Activated naive CD4-positive, alpha-beta T cell treated with anti-CD3 and anti-CD28 coated beads, Interleukin-2, amount 10 ng/mL, durations not matched to agents 7 days and 5 days (primary cell): ENCODE measurements around the gene PODXL.
A peak's percentile ranks its signal among the peaks of the same experiment; 100 is the strongest.
"Not testable (repeated sequence)": the region's sequence is repeated elsewhere in the genome, so short reads cannot be mapped to it uniquely, and the experiment has no call there.

ENCODE experiments used
- CTCF ChIA-PET: fragments of 350-600 bp; sonication (Branson Sonifier 250); formaldehyde crosslinking; loops from one replicate; lab custom pipeline; 2021; ENCODE audit warnings: antibody characterized with exemption; lab: Charles Lee
- DNase-seq: peaks from one replicate; pipeline ENCODE4 v3.0.0-alpha.2; 2020
- H3K27ac Mint-ChIP-seq: one replicate; pipeline ENCODE4 v1.8.0; 2021; ENCODE audit warnings: mild to moderate bottlenecking, moderate library complexity, mixed read lengths
- H3K27me3 Mint-ChIP-seq: one replicate; pipeline ENCODE4 v1.8.0; 2021; ENCODE audit warnings: mild to moderate bottlenecking, mixed read lengths
- H3K36me3 Mint-ChIP-seq: one replicate; pipeline ENCODE4 v1.8.0; 2021; ENCODE audit warnings: mixed read lengths
- H3K4me1 Mint-ChIP-seq: one replicate; pipeline ENCODE4 v1.8.0; 2021; ENCODE audit warnings: mixed read lengths
- H3K4me3 Mint-ChIP-seq: one replicate; pipeline ENCODE4 v1.8.0; 2021; ENCODE audit warnings: mild to moderate bottlenecking, moderate library complexity, mixed read lengths
- H3K9me3 Mint-ChIP-seq: one replicate; pipeline ENCODE4 v1.8.0; 2021; ENCODE audit warnings: mixed read lengths

PODXL gene

DNA sequence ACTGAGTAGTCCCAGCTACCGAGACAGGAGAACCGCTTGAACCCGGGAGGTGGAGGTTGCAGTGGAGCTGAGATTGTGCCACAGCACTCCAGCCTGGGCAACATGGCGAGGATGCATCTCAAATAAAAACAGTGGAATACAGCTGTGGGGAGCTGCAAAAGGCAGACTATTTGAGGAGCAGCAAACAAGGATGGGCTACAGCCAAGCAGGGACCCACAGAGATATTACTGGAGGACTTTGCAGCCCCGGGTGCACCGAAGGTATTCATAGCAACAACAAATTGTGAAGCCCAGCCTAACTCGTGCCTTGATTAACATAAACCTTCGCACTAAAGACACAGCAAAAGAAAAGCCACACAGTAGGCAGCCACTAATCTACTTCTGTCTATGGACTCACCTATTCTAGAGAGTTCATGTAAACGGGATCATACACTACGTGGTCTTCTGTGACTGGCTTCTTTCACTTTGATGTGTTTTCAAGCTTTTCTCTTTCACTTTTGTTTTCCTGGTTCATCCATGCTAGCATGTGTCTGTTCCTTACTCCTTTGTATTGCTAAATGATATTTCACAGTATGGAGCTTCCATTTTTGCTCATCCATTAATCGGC lies 34.0 kb downstream of the PODXL start:
- peaks cover 17% of the 10 kb centered on the region for H3K4me1 Mint-ChIP-seq
- no peaks in the 10 kb centered on the region for H3K9me3 Mint-ChIP-seq
- no peak overlapping the region for H3K4me3 Mint-ChIP-seq
- no peak for DNase-seq
- CTCF ChIA-PET, result interaction anchor here (1.0 to 1.5 kb wide), 3 partner anchors 9 to 24 kb away, joined by 3 to 7 read pairs (median 5); no protein-coding TSS in a partner anchor
- H3K27me3 Mint-ChIP-seq, result peaks cover 15% of the 10 kb centered on the region
- peak overlapping the region; percentile 84 for H3K27ac Mint-ChIP-seq
- peaks cover 1% of the 10 kb centered on the region for H3K36me3 Mint-ChIP-seq

- H3K27ac Mint-ChIP-seq, result no peak overlapping the region
- H3K9me3 Mint-ChIP-seq, result no peaks in the 10 kb centered on the region
- CTCF ChIA-PET, result interaction anchor here (0.6 to 1.5 kb wide), 3 partner anchors 8 to 24 kb away, joined by 3 to 5 read pairs (median 3); no protein-coding TSS in a partner anchor
- H3K4me1 Mint-ChIP-seq, result peaks cover 17% of the 10 kb centered on the region
- DNase-seq, result no peak
- peaks cover 1% of the 10 kb centered on the region for H3K36me3 Mint-ChIP-seq
- H3K27me3 Mint-ChIP-seq, result peaks cover 14% of the 10 kb centered on the region
- H3K4me3 Mint-ChIP-seq, result no peak overlapping the region
These were observed 34.7 kb downstream of the PODXL start for GRCh38 chr7:131521651-131522163.

- CTCF ChIA-PET, result no interaction called here
- peaks cover 20% of the 10 kb centered on the region for H3K27me3 Mint-ChIP-seq
- H3K9me3 Mint-ChIP-seq, result no peaks in the 10 kb centered on the region
- peaks cover 1% of the 10 kb centered on the region for H3K36me3 Mint-ChIP-seq
- H3K4me1 Mint-ChIP-seq, result peaks cover 18% of the 10 kb centered on the region
- H3K4me3 Mint-ChIP-seq, result no peak overlapping the region
- no peak for DNase-seq
- no peak overlapping the region for H3K27ac Mint-ChIP-seq
These were observed 37.8 kb downstream of the PODXL start for GRCh38 chr7:131518626-131519025.

DNA sequence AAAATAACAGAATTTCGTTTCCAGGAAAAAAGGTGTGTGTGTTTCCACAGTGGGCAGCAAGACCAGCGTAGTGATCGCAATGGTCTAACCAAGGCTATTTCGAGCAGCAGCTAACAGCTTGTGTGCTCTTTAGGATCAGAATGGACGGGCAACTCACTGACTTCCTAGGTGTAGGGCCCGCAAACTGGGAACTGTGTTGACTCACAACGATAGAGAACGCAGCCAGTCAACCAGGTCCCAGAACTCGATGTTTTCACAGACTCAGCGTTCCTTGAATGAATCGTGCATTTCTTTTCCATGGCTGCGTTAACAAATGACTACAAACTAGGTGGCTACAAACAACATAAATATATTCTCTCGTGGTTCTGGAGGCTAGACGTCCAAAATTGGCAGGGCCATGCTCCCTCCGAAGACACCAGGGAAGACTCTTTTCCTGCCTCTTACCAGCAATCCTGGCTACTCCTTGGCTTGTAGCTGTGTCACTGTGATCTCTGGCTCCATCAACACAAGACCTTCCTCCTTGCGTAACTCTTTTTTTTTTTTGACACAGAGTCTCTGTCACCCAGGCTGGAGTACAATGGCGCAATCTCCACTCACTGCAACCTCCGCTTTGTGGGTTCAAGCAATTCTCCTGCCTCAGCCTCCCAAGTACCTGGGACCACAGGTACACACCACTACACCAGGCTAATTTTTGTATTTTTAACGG lies 39.1 kb downstream of the PODXL start:
- Mint-ChIP-seq H3K9me3 (no peaks in the 10 kb centered on the region), H3K27ac (no peak overlapping the region), H3K36me3 (no peaks in the 10 kb centered on the region), H3K4me3 (no peak overlapping the region), H3K4me1 (peaks cover 18% of the 10 kb centered on the region), H3K27me3 (peaks cover 20% of the 10 kb centered on the region)
- CTCF ChIA-PET, result no interaction called here
- no peak for DNase-seq

- H3K9me3 Mint-ChIP-seq, H3K27ac Mint-ChIP-seq, H3K36me3 Mint-ChIP-seq, DNase-seq, H3K4me3 Mint-ChIP-seq: not testable (repeated sequence)
- Mint-ChIP-seq H3K4me1 (peaks cover 15% of the 10 kb centered on the region), H3K27me3 (peaks cover 25% of the 10 kb centered on the region)
- CTCF ChIA-PET, result interaction anchor here (1.0 to 3.3 kb wide), 5 partner anchors 8 to 623 kb away, joined by 3 to 17 read pairs (median 3); no protein-coding TSS in a partner anchor
These were observed 41.0 kb downstream of the PODXL start for GRCh38 chr7:131515471-131515870.

DNA sequence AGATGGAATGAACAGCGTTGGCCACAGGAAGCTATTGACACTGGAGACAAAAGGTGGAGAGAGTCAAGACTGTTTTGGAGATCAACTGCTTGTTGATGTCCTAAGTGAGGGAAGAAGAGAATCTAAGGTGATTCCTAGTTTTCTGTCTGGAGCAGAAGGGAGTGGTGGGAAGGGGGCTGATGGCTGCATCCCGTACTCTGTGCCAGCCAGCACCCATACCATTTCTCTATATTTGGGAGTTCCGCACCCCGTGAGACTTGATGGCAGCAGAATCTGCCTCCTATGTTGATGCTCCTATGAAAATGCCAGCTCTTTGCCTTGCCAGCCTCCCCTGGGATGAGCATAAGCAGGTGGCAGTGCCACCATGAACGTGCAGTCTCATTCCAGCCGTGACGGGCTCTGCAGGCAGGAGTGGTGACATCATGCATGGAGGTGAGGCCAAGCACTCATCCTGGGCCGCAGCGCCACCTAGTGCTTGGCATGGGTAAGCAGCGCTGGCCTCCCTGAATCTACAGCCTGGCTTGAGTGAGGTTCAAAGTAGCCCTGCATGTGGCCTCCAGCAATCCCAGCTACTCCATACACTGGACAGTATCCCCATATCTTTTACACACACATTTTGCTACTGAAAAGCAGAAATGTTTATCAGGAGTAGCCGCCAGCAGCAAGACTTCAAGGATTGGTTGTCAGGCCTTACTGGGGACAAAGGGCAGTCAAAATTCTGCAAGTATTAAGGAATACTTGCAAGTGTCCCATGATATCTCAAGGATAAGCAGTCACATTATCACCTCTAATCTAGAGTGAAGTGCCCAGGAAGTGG lies 43.0 kb downstream of the PODXL start:
- H3K4me3 Mint-ChIP-seq, result no peak overlapping the region

GRCh38 chr7:131511774-131512535 lies 44.5 kb downstream of the PODXL start:
- Mint-ChIP-seq H3K27me3 (peaks cover 31% of the 10 kb centered on the region), H3K9me3 (no peaks in the 10 kb centered on the region), H3K27ac (no peak overlapping the region), H3K4me1 (peaks cover 27% of the 10 kb centered on the region), H3K4me3 (no peak overlapping the region), H3K36me3 (no peaks in the 10 kb centered on the region)
- CTCF ChIA-PET, result interaction anchor here (0.7 to 2.2 kb wide), 12 partner anchors 10 to 615 kb away, joined by 3 to 11 read pairs (median 3); no protein-coding TSS in a partner anchor
- no peak for DNase-seq

More for the DNA sequence above, 43.0 kb downstream of the PODXL start:
- Mint-ChIP-seq H3K9me3 (no peaks in the 10 kb centered on the region), H3K27me3 (peaks cover 31% of the 10 kb centered on the region), H3K27ac (no peak overlapping the region), H3K4me1 (peaks cover 19% of the 10 kb centered on the region), H3K36me3 (no peaks in the 10 kb centered on the region)
- DNase-seq, result peak; percentile 84
- CTCF ChIA-PET, result interaction anchor here (0.5 to 3.3 kb wide), 17 partner anchors 9 to 700 kb away, joined by 3 to 17 read pairs (median 4); no protein-coding TSS in a partner anchor

DNA sequence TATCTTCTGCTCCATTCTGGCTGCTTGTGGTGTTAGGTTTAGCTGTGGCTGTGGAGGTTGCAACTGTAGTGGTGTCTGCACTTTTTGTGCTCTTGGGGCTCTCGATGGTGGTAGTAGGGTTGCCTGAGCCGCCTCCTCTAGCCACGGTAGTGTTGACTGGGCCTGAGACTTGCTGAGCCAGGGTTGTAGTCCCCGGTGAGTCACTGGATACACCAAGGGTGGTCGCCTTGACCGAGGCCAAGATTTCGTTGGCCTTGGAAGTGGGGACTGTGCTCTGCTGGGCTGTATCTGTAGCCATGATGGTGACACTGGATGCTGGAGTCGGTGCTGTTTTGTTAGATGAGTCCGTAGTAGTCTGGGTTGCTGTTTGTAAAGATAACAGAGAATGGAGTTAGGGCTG lies 45.4 kb downstream of the PODXL start:
- CTCF ChIA-PET, result interaction anchor here (0.5 to 1.2 kb wide), 2 partner anchors 442 to 456 kb away, joined by 3 read pairs; no protein-coding TSS in a partner anchor
- Mint-ChIP-seq H3K27ac (no peak overlapping the region), H3K36me3 (no peaks in the 10 kb centered on the region), H3K4me3 (no peak overlapping the region), H3K9me3 (no peaks in the 10 kb centered on the region), H3K27me3 (peaks cover 32% of the 10 kb centered on the region), H3K4me1 (peaks cover 27% of the 10 kb centered on the region)
- no peak for DNase-seq

- Mint-ChIP-seq H3K36me3 (no peaks in the 10 kb centered on the region), H3K27ac (no peak overlapping the region), H3K9me3 (no peaks in the 10 kb centered on the region), H3K27me3 (peaks cover 25% of the 10 kb centered on the region), H3K4me1 (peaks cover 27% of the 10 kb centered on the region), H3K4me3 (no peak overlapping the region)
- CTCF ChIA-PET, result interaction anchor here (1.7 to 1.9 kb wide), 2 partner anchors 10 to 146 kb away, joined by 9 to 11 read pairs; no protein-coding TSS in a partner anchor
- DNase-seq, result no peak
These were observed 46.6 kb downstream of the PODXL start for GRCh38 chr7:131509781-131510180.

- Mint-ChIP-seq H3K27ac (no peak overlapping the region), H3K27me3 (peaks cover 25% of the 10 kb centered on the region), H3K9me3 (no peaks in the 10 kb centered on the region), H3K4me1 (peaks cover 27% of the 10 kb centered on the region), H3K36me3 (no peaks in the 10 kb centered on the region), H3K4me3 (no peak overlapping the region)
- CTCF ChIA-PET, result interaction anchor here (0.7 to 2.2 kb wide), 6 partner anchors 9 to 149 kb away, joined by 3 to 11 read pairs (median 6); no protein-coding TSS in a partner anchor
- DNase-seq, result no peak
These were observed 47.5 kb downstream of the PODXL start for GRCh38 chr7:131508754-131509486.

DNA sequence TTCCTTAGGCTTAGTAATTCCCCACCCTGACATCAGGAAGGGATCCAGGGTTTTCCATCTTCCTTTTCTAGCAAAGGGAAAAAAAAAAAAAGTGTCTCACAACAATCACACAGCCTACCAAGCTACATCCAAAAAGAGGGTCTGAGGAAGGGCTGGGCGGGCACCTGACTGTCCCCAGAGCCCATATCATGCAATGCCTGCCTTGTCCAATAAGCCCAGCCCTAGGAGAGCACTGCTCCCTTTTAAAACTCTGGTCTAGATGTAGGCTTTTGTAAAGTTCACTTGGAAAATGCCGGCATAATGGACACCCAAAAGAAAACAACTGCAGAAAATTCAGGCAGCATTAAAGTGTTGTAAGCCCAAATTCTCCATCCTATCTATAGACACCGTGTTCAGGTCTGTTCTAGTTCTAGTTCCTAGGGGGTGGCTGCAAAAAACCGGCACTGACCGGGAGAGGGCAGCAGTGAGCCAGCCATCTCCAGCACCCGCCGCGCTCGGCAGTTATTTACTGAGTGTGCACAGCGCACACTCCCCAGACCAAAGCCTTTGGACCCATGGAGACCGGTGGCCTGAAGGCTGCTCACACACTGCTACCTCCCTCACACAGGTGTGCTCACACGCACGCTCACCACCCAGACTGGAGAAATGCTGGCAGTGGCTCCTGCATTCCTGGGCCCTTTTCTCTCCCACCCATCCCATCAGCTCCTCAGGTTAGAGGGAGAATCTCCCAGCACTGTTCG lies 48.7 kb downstream of the PODXL start:
- Mint-ChIP-seq H3K9me3 (no peaks in the 10 kb centered on the region), H3K27me3 (peaks cover 25% of the 10 kb centered on the region), H3K36me3 (no peaks in the 10 kb centered on the region), H3K4me1 (peaks cover 20% of the 10 kb centered on the region), H3K4me3 (no peak overlapping the region), H3K27ac (no peak overlapping the region)
- DNase-seq, result peak; percentile 88
- CTCF ChIA-PET, result interaction anchor here (0.6 to 2.4 kb wide), 11 partner anchors 8 to 150 kb away, joined by 3 to 11 read pairs (median 5); no protein-coding TSS in a partner anchor

GRCh38 chr7:131506597-131506996 lies 49.8 kb downstream of the PODXL start:
- Mint-ChIP-seq H3K9me3 (no peaks in the 10 kb centered on the region), H3K36me3 (no peaks in the 10 kb centered on the region), H3K27ac (peak overlapping the region; percentile 60), H3K27me3 (peaks cover 20% of the 10 kb centered on the region), H3K4me1 (peaks cover 24% of the 10 kb centered on the region), H3K4me3 (no peak overlapping the region)
- DNase-seq, result no peak
- CTCF ChIA-PET, result interaction anchor here (0.9 to 2.4 kb wide), 5 partner anchors 14 to 150 kb away, joined by 3 to 6 read pairs (median 5); no protein-coding TSS in a partner anchor
